GM23338 (cell line): Measurements from ENCODE around the gene PCSK6.

Source experiments
- EZH2phosphoT487 ChIP-seq: fragments of 200-600 bp; sonication (generic); IDR thresholded peaks from one replicate; pipeline ENCODE4 v1.8.1; 2018; ENCODE audit warnings: antibody characterized with exemption; ENCODE audit not compliant: unreplicated experiment
- STAT1 ChIP-seq: IDR thresholded peaks from one replicate; pipeline ENCODE4 v1.6.1; 2016; ENCODE audit warnings: antibody characterized with exemption; ENCODE audit not compliant: unreplicated experiment
- TF ChIP-seq, protein P1 (sequence below), 2 experiments: fragments of 200-600 bp in 1 of 2; sonication (generic) in 1 of 2; conservative IDR thresholded peaks; 2 replicates each; pipeline versions ENCODE4 v1.5.1 to v1.6.1; 2016 to 2017; ENCODE audit warnings: antibody characterized with exemption in 2 of 2, low read depth in 2 of 2, mild to moderate bottlenecking in 2 of 2, moderate library complexity in 1 of 2

DNA sequence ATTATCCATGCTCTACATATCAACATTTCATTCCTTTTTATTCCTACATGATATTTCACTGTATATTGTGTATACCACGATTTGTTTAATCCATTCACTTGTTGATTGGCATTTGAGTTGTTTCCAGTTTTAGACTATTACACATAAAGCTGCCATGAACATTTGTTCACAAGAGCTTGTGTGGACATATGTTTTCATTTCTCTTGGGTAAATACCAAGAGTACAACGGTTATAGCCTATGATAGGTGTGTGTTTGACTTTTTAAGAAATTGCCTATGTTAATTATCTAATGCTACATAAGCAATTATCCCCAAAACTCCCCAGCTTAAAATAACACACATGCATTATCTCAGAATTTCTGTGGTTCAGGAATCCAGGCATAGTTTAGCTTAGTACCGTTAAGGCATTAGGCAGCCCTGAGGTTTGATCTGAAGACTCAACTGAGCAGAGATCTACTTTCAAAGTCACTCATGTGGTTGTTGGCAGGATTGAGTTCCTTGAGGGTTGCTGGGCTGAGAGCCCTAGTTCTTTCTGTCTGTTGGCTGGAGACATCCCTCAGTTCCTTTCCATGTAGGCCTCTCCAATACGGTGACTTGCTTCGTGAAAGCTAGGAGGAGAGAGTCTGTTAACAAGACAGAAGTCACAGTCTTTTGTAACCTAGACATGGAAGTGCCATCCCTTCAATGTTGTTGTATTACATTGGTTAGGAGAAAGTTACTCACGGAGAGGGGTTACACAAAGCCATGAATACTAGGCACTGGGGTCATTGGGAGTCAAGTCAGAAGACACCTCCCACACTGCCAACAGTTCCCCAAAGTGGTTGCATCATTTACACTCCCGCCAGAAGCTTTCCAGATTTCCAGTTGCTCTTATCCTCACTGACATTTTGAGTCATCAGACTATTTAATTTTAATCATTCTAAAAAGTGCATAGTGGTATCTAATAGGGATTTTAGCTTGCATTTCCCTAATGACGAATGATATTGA is 21.0 kb upstream of the PCSK6 start:
- TF ChIP-seq, protein P1, sequence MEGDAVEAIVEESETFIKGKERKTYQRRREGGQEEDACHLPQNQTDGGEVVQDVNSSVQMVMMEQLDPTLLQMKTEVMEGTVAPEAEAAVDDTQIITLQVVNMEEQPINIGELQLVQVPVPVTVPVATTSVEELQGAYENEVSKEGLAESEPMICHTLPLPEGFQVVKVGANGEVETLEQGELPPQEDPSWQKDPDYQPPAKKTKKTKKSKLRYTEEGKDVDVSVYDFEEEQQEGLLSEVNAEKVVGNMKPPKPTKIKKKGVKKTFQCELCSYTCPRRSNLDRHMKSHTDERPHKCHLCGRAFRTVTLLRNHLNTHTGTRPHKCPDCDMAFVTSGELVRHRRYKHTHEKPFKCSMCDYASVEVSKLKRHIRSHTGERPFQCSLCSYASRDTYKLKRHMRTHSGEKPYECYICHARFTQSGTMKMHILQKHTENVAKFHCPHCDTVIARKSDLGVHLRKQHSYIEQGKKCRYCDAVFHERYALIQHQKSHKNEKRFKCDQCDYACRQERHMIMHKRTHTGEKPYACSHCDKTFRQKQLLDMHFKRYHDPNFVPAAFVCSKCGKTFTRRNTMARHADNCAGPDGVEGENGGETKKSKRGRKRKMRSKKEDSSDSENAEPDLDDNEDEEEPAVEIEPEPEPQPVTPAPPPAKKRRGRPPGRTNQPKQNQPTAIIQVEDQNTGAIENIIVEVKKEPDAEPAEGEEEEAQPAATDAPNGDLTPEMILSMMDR (conservative IDR thresholded peaks at IDR 0.05; ENCODE audit: low read depth in 2 of 2) = no peak
- no peak for TF ChIP-seq STAT1
- TF ChIP-seq EZH2phosphoT487 = no peak
